GM19035 (cell line): ENCODE data around the gene RNF167.

Experiments used
- ATAC-seq: cut with Tn5 transposase; IDR thresholded peaks from one replicate; pipeline ENCODE4 v1.9.1; 2021; ENCODE audit not compliant: unreplicated experiment

Gene RNF167

GRCh38 chr17:4937553-4937952 is 2.5 kb upstream of the RNF167 start:
- ATAC-seq = no peak

- no peak for ATAC-seq
Measured at GRCh38 chr17:4938069-4938491, 2.0 kb upstream of the RNF167 start.

- no peak for ATAC-seq
Measured at GRCh38 chr17:4938688-4939545, 1.2 kb upstream of the RNF167 start.

- ATAC-seq = no peak
Measured at GRCh38 chr17:4939546-4939795, 597 bp upstream of the RNF167 start.

GRCh38 chr17:4940555-4941318 is 669 bp downstream of the RNF167 start:
- ATAC-seq = no peak

- no peak for ATAC-seq
Measured at GRCh38 chr17:4941319-4941610, 1.2 kb downstream of the RNF167 start.

- no peak for ATAC-seq
Measured at GRCh38 chr17:4942760-4943508, 2.9 kb downstream of the RNF167 start.

GRCh38 chr17:4944163-4944553 is 4.1 kb downstream of the RNF167 start:
- ATAC-seq = no peak

- no peak for ATAC-seq
Measured at GRCh38 chr17:4944554-4945175, 4.6 kb downstream of the RNF167 start.

- ATAC-seq = no peak
Measured at GRCh38 chr17:4945176-4945943, 5.3 kb downstream of the RNF167 start.

GRCh38 chr17:4945944-4946280 is 5.8 kb downstream of the RNF167 start:
- no peak for ATAC-seq

- ATAC-seq = no peak
Measured at GRCh38 chr17:4946312-4946976, 6.4 kb downstream of the RNF167 start.

- ATAC-seq = no peak
Measured at GRCh38 chr17:4947010-4947410, 6.9 kb downstream of the RNF167 start.

GRCh38 chr17:4947411-4948165 is 7.5 kb downstream of the RNF167 start:
- no peak for ATAC-seq

GRCh38 chr17:4948166-4948930 is 8.3 kb downstream of the RNF167 start, which contains the start of gene PFN1:
Gene PFN1 (minus strand): TSS chr17:4948530. CDS start chr17:4948394, 136 bp downstream.
- ATAC-seq = no peak

- peak; percentile 36 for ATAC-seq
Measured at GRCh38 chr17:4948931-4949320, 8.9 kb downstream of the RNF167 start.

GRCh38 chr17:4949321-4950074 is 9.4 kb downstream of the RNF167 start:
- ATAC-seq = peak; percentile 39
